H9 (cell line): ENCODE results near the gene TMCC3. TPM values are rescaled to one million over a fixed set of nuclear protein-coding genes. Genes with fewer than 3 reads are reported as not detected.

Source experiments
- DNase-seq: peaks from one replicate; pipeline ENCODE4 v3.0.0-alpha.2; 2017
- H2AFZ ChIP-seq: one replicate; pipeline ENCODE4 v1.6.1; 2013; ENCODE audit warnings: mild to moderate bottlenecking, low read length, control low read depth, moderate library complexity
- H2AK5ac ChIP-seq: 2 replicates; pipeline ENCODE4 v1.6.1; 2013; ENCODE audit warnings: low read length, control low read depth, mixed read lengths; ENCODE audit not compliant: insufficient read length
- H2BK120ac ChIP-seq: one replicate; pipeline ENCODE4 v1.6.1; 2013; ENCODE audit warnings: low read depth, mild to moderate bottlenecking, low read length, control low read depth, inconsistent platforms; ENCODE audit not compliant: poor library complexity, severe bottlenecking
- H2BK12ac ChIP-seq: 2 replicates; pipeline ENCODE4 v1.6.1; 2013; ENCODE audit warnings: low read length, control low read depth, mixed read lengths, low read depth; ENCODE audit not compliant: insufficient read length
- H2BK15ac ChIP-seq: 2 replicates; pipeline ENCODE4 v1.6.1; 2013; ENCODE audit warnings: low read depth, low read length, control low read depth
- H2BK20ac ChIP-seq: one replicate; pipeline ENCODE4 v1.6.1; 2013; ENCODE audit warnings: low read depth, mild to moderate bottlenecking, low read length, control low read depth, inconsistent platforms; ENCODE audit not compliant: poor library complexity, severe bottlenecking
- H2BK5ac ChIP-seq: 2 replicates; pipeline ENCODE4 v1.6.1; 2013; ENCODE audit warnings: low read length, control low read depth, mixed read lengths; ENCODE audit not compliant: insufficient read length
- H3K14ac ChIP-seq: 2 replicates; pipeline ENCODE4 v1.6.1; 2013; ENCODE audit warnings: low read length, control low read depth; ENCODE audit not compliant: insufficient read depth
- H3K18ac ChIP-seq: 2 replicates; pipeline ENCODE4 v1.6.1; 2013; ENCODE audit warnings: low read depth, mild to moderate bottlenecking, mixed read lengths, low read length, control low read depth; ENCODE audit not compliant: insufficient read length
- H3K23ac ChIP-seq: 2 replicates; pipeline ENCODE4 v1.6.1; 2013; ENCODE audit warnings: low read length, control low read depth, mixed read lengths, low read depth; ENCODE audit not compliant: insufficient read length
- H3K23me2 ChIP-seq: 2 replicates; pipeline ENCODE4 v1.6.1; 2013; ENCODE audit warnings: low read depth, mild to moderate bottlenecking, mixed read lengths, low read length, control low read depth; ENCODE audit not compliant: insufficient read length, poor library complexity, severe bottlenecking
- H3K27ac ChIP-seq: 2 replicates; pipeline ENCODE4 v1.5.1; 2013; ENCODE audit warnings: low read length, control low read depth, mixed read lengths, low read depth; ENCODE audit not compliant: insufficient read length
- H3K27me3 ChIP-seq: 2 replicates; pipeline ENCODE4 v1.6.1; 2013; ENCODE audit warnings: low read length, control low read depth, inconsistent platforms; ENCODE audit not compliant: insufficient read depth
- H3K4ac ChIP-seq: 2 replicates; pipeline ENCODE4 v1.6.1; 2013; ENCODE audit warnings: low read depth, mild to moderate bottlenecking, control low read depth, inconsistent platforms, low read length, moderate library complexity
- H3K4me1 ChIP-seq: 2 replicates; pipeline ENCODE4 v1.6.1; 2013; ENCODE audit warnings: low read length, control low read depth, inconsistent platforms; ENCODE audit not compliant: insufficient read depth
- H3K4me2 ChIP-seq: 2 replicates; pipeline ENCODE4 v1.6.1; 2013; ENCODE audit warnings: low read length, control low read depth, mixed read lengths; ENCODE audit not compliant: insufficient read length, insufficient read depth
- H3K56ac ChIP-seq: 2 replicates; pipeline ENCODE4 v1.6.1; 2013; ENCODE audit warnings: low read depth, mild to moderate bottlenecking, mixed read lengths, low read length, control low read depth; ENCODE audit not compliant: insufficient read length
- H3K79me1 ChIP-seq: 2 replicates; pipeline ENCODE4 v1.6.1; 2013; ENCODE audit warnings: low read depth, mild to moderate bottlenecking, moderate library complexity, low read length, control low read depth, inconsistent platforms; ENCODE audit not compliant: insufficient read depth, poor library complexity, severe bottlenecking
- H3K79me2 ChIP-seq: 2 replicates; pipeline ENCODE4 v1.6.1; 2013; ENCODE audit warnings: low read length, control low read depth, inconsistent platforms; ENCODE audit not compliant: insufficient read depth
- H3K9ac ChIP-seq: 2 replicates; pipeline ENCODE4 v1.6.1; 2013; ENCODE audit warnings: low read length, control low read depth, mixed read lengths; ENCODE audit not compliant: insufficient read length; ENCODE audit errors: extremely low read depth
- H3K9me3 ChIP-seq: one replicate; pipeline ENCODE4 v1.6.1; 2013; ENCODE audit warnings: low read depth, low read length, inconsistent platforms; ENCODE audit not compliant: control insufficient read depth
- H3T11ph ChIP-seq: one replicate; pipeline ENCODE4 v1.6.1; 2013; ENCODE audit warnings: mild to moderate bottlenecking, low read length, control low read depth, inconsistent platforms
- H4K20me1 ChIP-seq: one replicate; pipeline ENCODE4 v1.6.1; 2013; ENCODE audit not compliant: control insufficient read depth, insufficient read length, insufficient read depth
- H4K5ac ChIP-seq: 2 replicates; pipeline ENCODE4 v1.6.1; 2013; ENCODE audit warnings: low read depth, mild to moderate bottlenecking, mixed read lengths, low read length, control low read depth; ENCODE audit not compliant: insufficient read length
- H4K8ac ChIP-seq: replicated peaks from 2 replicates; pipeline ENCODE4 v1.6.1; 2013; ENCODE audit warnings: low read length, control low read depth, mixed read lengths, low read depth; ENCODE audit not compliant: insufficient read length
- H4K91ac ChIP-seq: 2 replicates; pipeline ENCODE4 v1.6.1; 2013; ENCODE audit warnings: low read depth, mild to moderate bottlenecking, moderate library complexity, mixed read lengths, low read length, control low read depth; ENCODE audit not compliant: insufficient read length
- H3K27ac Mint-ChIP-seq, 3 experiments: 2 replicates in 2 of 3; 3 replicates in 1 of 3; pipeline ENCODE4 v1.8.0; 2020 to 2021; ENCODE audit warnings: mixed read lengths in 3 of 3, mild to moderate bottlenecking in 1 of 3, moderate library complexity in 1 of 3
- H3K27me3 Mint-ChIP-seq: 2 replicates; pipeline ENCODE4 v1.8.0; 2021; ENCODE audit warnings: low read depth, mild to moderate bottlenecking, moderate library complexity, mixed read lengths
- H3K36me3 Mint-ChIP-seq, 3 experiments: 2 replicates in 2 of 3; 3 replicates in 1 of 3; pipeline ENCODE4 v1.8.0; 2020 to 2021; ENCODE audit warnings: low read depth in 3 of 3, mixed read lengths in 3 of 3; ENCODE audit not compliant: insufficient read depth in 1 of 3
- H3K4me1 Mint-ChIP-seq, 2 experiments: 2 replicates each; pipeline ENCODE4 v1.8.0; 2020; ENCODE audit warnings: mixed read lengths in 2 of 2
- H3K4me3 Mint-ChIP-seq, 2 experiments: 2 replicates in 1 of 2; 3 replicates in 1 of 2; pipeline ENCODE4 v1.8.0; 2020 to 2021; ENCODE audit warnings: mild to moderate bottlenecking in 2 of 2, mixed read lengths in 2 of 2, moderate library complexity in 1 of 2
- H3K9me3 Mint-ChIP-seq, 2 experiments: 2 replicates in 1 of 2; 3 replicates in 1 of 2; pipeline ENCODE4 v1.8.0; 2020; ENCODE audit warnings: mild to moderate bottlenecking in 2 of 2, mixed read lengths in 2 of 2, moderate library complexity in 1 of 2
- CTCF ChIP-seq: fragments of 200-600 bp; sonication (generic); conservative IDR thresholded peaks from 3 replicates; pipeline ENCODE4 v1.8.0; 2021; ENCODE audit warnings: antibody characterized with exemption, mild to moderate bottlenecking
- WGBS: extraction: QIAGEN DNeasy Blood & Tissue Kit; methylation state at CpG from one replicate; pipeline ENCODE4 v1.1.7; 2013; ENCODE audit warnings: missing lambda C conversion rate, low lambda C conversion rate, mixed read lengths; ENCODE audit not compliant: insufficient read length; ENCODE audit errors: extremely low coverage; 5-methylcytosine and 5-hydroxymethylcytosine counted together
- total RNA-seq: library from RNA; stranded (reverse); gene quantifications from 2 replicates; pipeline ENCODE4 v1.2.1, GENCODE V29; 2021

TMCC3 gene
- total RNA-seq, 1 experiment from 2014 or later, result 0.87 TPM

- no peaks in the 10 kb centered on the region for H3K23me2 ChIP-seq
- no peak overlapping the region for H3K4me3 Mint-ChIP-seq
- no peaks in the 10 kb centered on the region for H3K4me1 Mint-ChIP-seq
- H3K14ac ChIP-seq, result no peak overlapping the region
- H3K79me2 ChIP-seq, result no peaks in the 10 kb centered on the region
- no peak overlapping the region for H2BK5ac ChIP-seq
- no peak overlapping the region for H4K5ac ChIP-seq
- H3K36me3 Mint-ChIP-seq, result no peaks in the 10 kb centered on the region
- H4K8ac ChIP-seq, result no peak overlapping the region
- no peak overlapping the region for H2BK120ac ChIP-seq
- H3K27ac Mint-ChIP-seq, result no peak overlapping the region
- no peak overlapping the region for H3K9ac ChIP-seq
- H2AFZ ChIP-seq, result no peak overlapping the region
- TF ChIP-seq CTCF, result no peak
- no peak overlapping the region for H3K23ac ChIP-seq
- H2AK5ac ChIP-seq, result no peak overlapping the region
- no peak overlapping the region for H3K4me2 ChIP-seq
- H2BK20ac ChIP-seq, result no peak overlapping the region
- no peaks in the 10 kb centered on the region for H3K9me3 Mint-ChIP-seq
- no peaks in the 10 kb centered on the region for H4K20me1 ChIP-seq
- H3K27me3 Mint-ChIP-seq, result no peaks in the 10 kb centered on the region; the same call in 1 of the 2 replicates
- H3K27ac ChIP-seq, result no peak overlapping the region
- DNase-seq, result no peak
- no peaks in the 10 kb centered on the region for H3K4me1 ChIP-seq
- no peaks in the 10 kb centered on the region for H3K27me3 ChIP-seq
- no peak overlapping the region for H3T11ph ChIP-seq
- no peaks in the 10 kb centered on the region for H3K9me3 ChIP-seq
- H3K4ac ChIP-seq, result no peak overlapping the region
- no peak overlapping the region for H3K56ac ChIP-seq
- H3K18ac ChIP-seq, result no peak overlapping the region
- no peaks in the 10 kb centered on the region for H3K79me1 ChIP-seq
- H4K91ac ChIP-seq, result no peak overlapping the region
- no peak overlapping the region for H2BK15ac ChIP-seq
- WGBS, result no CpG with 5 or more reads among the region's 1 CpG
- no peak overlapping the region for H2BK12ac ChIP-seq
Measured at GRCh38 chr12:94638521-94638920, 11.8 kb downstream of the TMCC3 start.
